Suprapubic skin (tissue), 4 donors: ENCODE results near the gene COL25A1. TPM values are rescaled to one million over a fixed set of nuclear protein-coding genes. Genes with fewer than 3 reads are reported as not detected.

Experiments
- DNase-seq, 2 donors: peaks; one replicate each; pipeline ENCODE4 v3.0.0-alpha.2; 2019; ENCODE audit warnings: low spot score in 2 of 2
- H3K27ac ChIP-seq: fragments of 200-600 bp; sonication (generic); one replicate; pipeline ENCODE4 v1.5.1; 2019
- H3K27me3 ChIP-seq: fragments of 200-600 bp; sonication (generic); one replicate; pipeline ENCODE4 v1.5.1; 2019
- H3K36me3 ChIP-seq: fragments of 200-600 bp; sonication (generic); one replicate; pipeline ENCODE4 v1.5.1; 2019
- H3K4me1 ChIP-seq: fragments of 200-600 bp; sonication (generic); one replicate; pipeline ENCODE4 v1.5.1; 2019
- H3K4me3 ChIP-seq: fragments of 200-600 bp; sonication (generic); one replicate; pipeline ENCODE4 v1.5.1; 2019; ENCODE audit warnings: mild to moderate bottlenecking
- H3K9me3 ChIP-seq: fragments of 200-600 bp; sonication (generic); one replicate; pipeline ENCODE4 v1.5.1; 2019
- EP300 ChIP-seq: sonication (generic); formaldehyde crosslinking; IDR thresholded peaks from one replicate; pipeline ENCODE4 v1.6.1; 2017; ENCODE audit warnings: antibody characterized with exemption
- POLR2A ChIP-seq, 2 donors: fragments of 450-650 bp; IDR thresholded peaks; one replicate each; pipeline ENCODE4 v1.6.1; 2017; ENCODE audit warnings: antibody characterized with exemption in 2 of 2, mild to moderate bottlenecking in 2 of 2, moderate library complexity in 2 of 2
- POLR2AphosphoS5 ChIP-seq, 3 donors: sonication (generic); formaldehyde crosslinking; IDR thresholded peaks; one replicate each; pipeline ENCODE4 v1.6.1; 2017; ENCODE audit warnings: antibody characterized with exemption in 3 of 3
- WGBS: methylation state at CpG from one replicate; pipeline ENCODE4 v1.1.5; 2018; 5-methylcytosine and 5-hydroxymethylcytosine counted together
- total RNA-seq, 4 donors: library from RNA; depleted of rRNA; stranded (reverse); fragments of >200 nt; gene quantifications; one replicate each; pipeline ENCODE4 v1.1.0, GENCODE V29; 2016
- TF ChIP-seq, protein P1 (sequence below), 2 donors: fragments of 200-600 bp in 1 of 2; fragments of 450-650 bp in 1 of 2; sonication (generic) in 1 of 2; IDR thresholded peaks; one replicate each; pipeline ENCODE4 v1.5.1; 2016 to 2019; ENCODE audit warnings: antibody characterized with exemption in 2 of 2, mild to moderate bottlenecking in 1 of 2, moderate library complexity in 1 of 2

Gene COL25A1
- total RNA-seq, 4 donors from 2014 or later = 0.30 to 1.4 (median 1.0) TPM

DNA sequence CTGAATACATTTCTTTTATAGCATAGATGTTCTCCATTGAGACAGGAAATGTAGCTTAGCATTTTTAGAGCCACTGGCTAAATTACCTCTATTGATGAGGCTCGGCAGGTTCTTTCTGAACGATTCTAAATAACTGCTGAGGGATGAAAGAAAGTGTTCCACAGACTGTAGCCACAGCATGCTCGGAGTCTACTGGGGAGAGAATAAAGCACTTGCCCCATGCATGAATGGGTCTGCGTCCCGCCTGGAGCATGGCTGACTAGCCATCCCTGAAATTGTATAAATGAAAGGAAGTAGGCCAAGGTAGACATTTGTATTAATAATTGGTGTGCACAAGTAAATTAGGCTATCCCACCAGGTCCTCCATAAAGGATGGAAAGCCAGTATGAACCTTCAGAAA lies 269.8 kb downstream of the COL25A1 start:
- whole genome bisulfite sequencing = 89% methylated on average over 5 of the region's 5 CpGs
- Histone ChIP-seq H3K27ac (no peak overlapping the region), H3K4me1 (no peaks in the 10 kb centered on the region), H3K4me3 (no peak overlapping the region), H3K36me3 (no peaks in the 10 kb centered on the region), H3K9me3 (no peaks in the 10 kb centered on the region), H3K27me3 (no peaks in the 10 kb centered on the region)
- DNase-seq = no peak
- TF ChIP-seq POLR2AphosphoS5 (IDR thresholded peaks at IDR 0.05) = no peak
- no peak for TF ChIP-seq EP300
- TF ChIP-seq, protein P1, sequence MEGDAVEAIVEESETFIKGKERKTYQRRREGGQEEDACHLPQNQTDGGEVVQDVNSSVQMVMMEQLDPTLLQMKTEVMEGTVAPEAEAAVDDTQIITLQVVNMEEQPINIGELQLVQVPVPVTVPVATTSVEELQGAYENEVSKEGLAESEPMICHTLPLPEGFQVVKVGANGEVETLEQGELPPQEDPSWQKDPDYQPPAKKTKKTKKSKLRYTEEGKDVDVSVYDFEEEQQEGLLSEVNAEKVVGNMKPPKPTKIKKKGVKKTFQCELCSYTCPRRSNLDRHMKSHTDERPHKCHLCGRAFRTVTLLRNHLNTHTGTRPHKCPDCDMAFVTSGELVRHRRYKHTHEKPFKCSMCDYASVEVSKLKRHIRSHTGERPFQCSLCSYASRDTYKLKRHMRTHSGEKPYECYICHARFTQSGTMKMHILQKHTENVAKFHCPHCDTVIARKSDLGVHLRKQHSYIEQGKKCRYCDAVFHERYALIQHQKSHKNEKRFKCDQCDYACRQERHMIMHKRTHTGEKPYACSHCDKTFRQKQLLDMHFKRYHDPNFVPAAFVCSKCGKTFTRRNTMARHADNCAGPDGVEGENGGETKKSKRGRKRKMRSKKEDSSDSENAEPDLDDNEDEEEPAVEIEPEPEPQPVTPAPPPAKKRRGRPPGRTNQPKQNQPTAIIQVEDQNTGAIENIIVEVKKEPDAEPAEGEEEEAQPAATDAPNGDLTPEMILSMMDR (IDR thresholded peaks at IDR 0.05) = no peak

DNA sequence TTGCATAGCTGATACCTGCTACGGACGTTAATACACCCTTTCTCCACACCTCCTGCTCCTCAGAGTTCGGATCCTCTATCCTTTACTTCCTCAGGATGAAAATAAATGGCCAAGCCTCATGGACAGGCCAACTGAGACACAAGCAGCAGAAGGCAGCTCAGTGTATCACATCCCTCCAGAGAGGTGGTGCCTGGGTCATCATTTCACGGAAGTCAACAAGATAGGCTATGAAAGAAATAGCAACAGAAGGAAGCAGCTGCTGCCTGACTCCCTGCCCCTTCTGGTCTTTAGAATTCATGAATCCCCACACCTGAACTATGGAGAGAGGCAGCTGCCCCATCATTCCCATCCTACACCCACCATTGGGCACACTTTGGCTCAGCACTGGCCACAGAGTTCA lies 272.5 kb downstream of the COL25A1 start:
- Histone ChIP-seq H3K27ac (no peak overlapping the region), H3K4me3 (no peak overlapping the region), H3K4me1 (no peaks in the 10 kb centered on the region), H3K36me3 (no peaks in the 10 kb centered on the region), H3K9me3 (no peaks in the 10 kb centered on the region), H3K27me3 (no peaks in the 10 kb centered on the region)
- no peak for DNase-seq
- TF ChIP-seq EP300 = no peak
- TF ChIP-seq POLR2AphosphoS5 (IDR thresholded peaks at IDR 0.05) = no peak
- TF ChIP-seq, protein P1 (IDR thresholded peaks at IDR 0.05) = no peak
- no peak for TF ChIP-seq POLR2A (IDR thresholded peaks at IDR 0.05)
- WGBS = 88% methylated on average over 4 of the region's 4 CpGs

DNA sequence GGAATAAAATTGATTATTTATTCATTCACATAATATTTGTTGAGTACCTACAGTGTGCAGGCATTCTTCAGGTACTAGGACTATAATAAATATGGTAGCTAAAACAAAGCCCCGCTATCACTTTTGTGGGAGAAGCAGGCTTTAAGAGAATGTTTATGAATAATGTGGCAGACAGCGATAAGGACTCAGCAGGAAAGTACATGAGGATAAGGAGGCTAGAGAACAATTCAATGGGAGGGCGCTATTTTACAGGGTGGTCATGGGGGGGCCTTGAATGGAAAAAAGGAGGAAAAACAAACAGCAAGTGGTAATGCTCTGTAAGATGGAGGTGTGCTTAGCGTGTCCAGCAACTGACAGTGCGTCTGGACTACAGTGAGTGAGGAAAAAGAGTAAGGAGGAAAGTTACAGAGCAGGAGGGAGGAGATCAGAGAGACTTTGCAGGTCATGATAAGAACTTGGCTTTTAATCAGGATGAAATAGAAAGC lies 275.4 kb downstream of the COL25A1 start:
- no peaks in the 10 kb centered on the region for H3K36me3 ChIP-seq
- 82% methylated on average over 5 of the region's 5 CpGs for WGBS
- DNase-seq = no peak
- H3K9me3 ChIP-seq = no peaks in the 10 kb centered on the region
- no peaks in the 10 kb centered on the region for H3K27me3 ChIP-seq
- no peak overlapping the region for H3K27ac ChIP-seq
- no peak overlapping the region for H3K4me3 ChIP-seq
- TF ChIP-seq EP300 (no peak), POLR2AphosphoS5 (IDR thresholded peaks at IDR 0.05) (no peak), POLR2A (IDR thresholded peaks at IDR 0.05) (no peak)
- TF ChIP-seq, protein P1 (IDR thresholded peaks at IDR 0.05) = no peak
- H3K4me1 ChIP-seq = no peaks in the 10 kb centered on the region

DNA sequence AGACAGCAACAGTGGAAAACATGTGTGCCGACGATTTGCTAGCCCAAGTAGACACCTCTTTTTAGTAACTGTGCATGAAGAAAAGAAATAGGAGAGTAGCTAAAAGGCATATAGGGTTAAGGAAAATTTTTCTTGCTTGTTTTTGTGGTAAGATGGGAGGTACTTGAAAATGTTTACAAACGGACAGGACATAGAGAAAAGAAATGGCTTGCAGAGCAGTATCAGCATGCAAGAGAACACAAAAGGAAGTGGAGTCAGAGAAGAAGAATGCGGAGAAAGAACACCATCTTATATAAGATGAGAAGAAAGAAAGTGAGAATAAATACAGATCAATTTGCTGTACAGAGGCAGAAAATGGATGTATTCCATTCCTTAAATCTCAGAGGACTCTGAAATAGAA lies 275.9 kb downstream of the COL25A1 start:
- H3K36me3 ChIP-seq = no peaks in the 10 kb centered on the region
- H3K9me3 ChIP-seq = no peaks in the 10 kb centered on the region
- H3K4me3 ChIP-seq = no peak overlapping the region
- no peak for TF ChIP-seq POLR2AphosphoS5 (IDR thresholded peaks at IDR 0.05)
- TF ChIP-seq EP300 = no peak
- TF ChIP-seq POLR2A (IDR thresholded peaks at IDR 0.05) = no peak
- TF ChIP-seq, protein P1 (IDR thresholded peaks at IDR 0.05) = no peak
- 80% methylated on average over 4 of the region's 4 CpGs for WGBS
- DNase-seq = no peak
- no peaks in the 10 kb centered on the region for H3K4me1 ChIP-seq
- no peak overlapping the region for H3K27ac ChIP-seq
- no peaks in the 10 kb centered on the region for H3K27me3 ChIP-seq

DNA sequence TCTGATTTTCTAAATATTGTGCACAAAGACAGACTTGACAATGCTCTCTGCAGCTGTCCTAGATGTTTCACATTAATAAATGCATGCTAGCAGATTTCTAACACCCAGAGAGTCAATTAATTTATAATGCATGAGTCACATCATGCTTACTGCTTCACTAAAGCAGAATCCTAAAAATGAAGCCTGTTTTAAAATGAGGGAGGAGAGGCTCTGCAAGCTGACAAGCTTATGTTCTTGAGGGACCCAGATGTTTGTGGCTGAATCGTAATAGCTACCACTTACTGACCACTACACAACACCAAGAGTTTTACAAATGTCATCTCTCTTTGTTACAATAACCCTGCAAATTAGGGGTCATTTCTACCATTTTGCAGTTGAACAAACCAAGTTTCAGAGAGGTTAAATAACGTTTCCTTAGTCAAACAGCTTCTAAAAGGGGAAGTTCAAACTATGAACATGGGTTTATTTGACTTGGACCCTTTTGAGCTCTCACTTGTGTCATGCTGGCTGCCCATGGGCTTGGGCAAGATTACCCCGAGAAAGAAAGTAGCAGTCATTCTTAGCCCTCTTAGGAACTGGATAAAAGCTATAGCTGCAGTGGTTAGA lies 276.9 kb downstream of the COL25A1 start:
- Histone ChIP-seq H3K27me3 (no peaks in the 10 kb centered on the region), H3K27ac (no peak overlapping the region), H3K9me3 (no peaks in the 10 kb centered on the region), H3K4me3 (no peak overlapping the region), H3K36me3 (no peaks in the 10 kb centered on the region), H3K4me1 (no peaks in the 10 kb centered on the region)
- no peak for DNase-seq
- TF ChIP-seq, protein P1 (IDR thresholded peaks at IDR 0.05) = no peak
- WGBS = 56% methylated on average over 3 of the region's 3 CpGs
